Left forelimb (tissue), 1 donor: ENCODE data around the gene FTL.

Source experiments
- DNase-seq: peaks from one replicate; pipeline ENCODE4 v3.0.0-alpha.2; 2018; ENCODE audit warnings: low spot score

Gene FTL

DNA sequence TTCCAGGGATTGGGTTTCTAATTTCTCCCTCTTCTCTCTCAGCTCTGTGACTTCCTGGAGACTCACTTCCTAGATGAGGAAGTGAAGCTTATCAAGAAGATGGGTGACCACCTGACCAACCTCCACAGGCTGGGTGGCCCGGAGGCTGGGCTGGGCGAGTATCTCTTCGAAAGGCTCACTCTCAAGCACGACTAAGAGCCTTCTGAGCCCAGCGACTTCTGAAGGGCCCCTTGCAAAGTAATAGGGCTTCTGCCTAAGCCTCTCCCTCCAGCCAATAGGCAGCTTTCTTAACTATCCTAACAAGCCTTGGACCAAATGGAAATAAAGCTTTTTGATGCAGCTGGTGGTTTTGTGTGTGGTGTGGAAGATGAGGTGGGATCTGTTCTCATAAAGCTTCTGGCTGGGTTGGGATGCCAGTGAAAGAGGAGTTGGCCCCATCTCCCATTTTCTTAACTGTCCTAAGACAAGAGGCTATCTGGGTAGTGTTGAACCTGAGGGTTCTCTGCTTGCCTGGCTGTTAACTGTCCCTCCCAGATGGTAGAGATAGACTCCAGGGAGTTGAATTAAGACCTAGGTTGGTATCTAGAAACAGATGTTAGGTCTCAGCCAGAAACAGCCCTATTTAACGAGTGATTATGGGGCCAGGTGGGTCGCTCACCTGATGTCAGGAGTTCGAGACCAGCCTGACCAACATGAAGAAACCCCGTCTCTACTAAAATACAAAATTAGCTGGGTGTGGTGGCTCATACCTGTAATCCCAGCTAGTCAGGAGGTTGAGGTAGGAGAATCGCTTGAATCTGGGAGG lies 1.6 kb downstream of the FTL start:
- DNase-seq = no peak

DNA sequence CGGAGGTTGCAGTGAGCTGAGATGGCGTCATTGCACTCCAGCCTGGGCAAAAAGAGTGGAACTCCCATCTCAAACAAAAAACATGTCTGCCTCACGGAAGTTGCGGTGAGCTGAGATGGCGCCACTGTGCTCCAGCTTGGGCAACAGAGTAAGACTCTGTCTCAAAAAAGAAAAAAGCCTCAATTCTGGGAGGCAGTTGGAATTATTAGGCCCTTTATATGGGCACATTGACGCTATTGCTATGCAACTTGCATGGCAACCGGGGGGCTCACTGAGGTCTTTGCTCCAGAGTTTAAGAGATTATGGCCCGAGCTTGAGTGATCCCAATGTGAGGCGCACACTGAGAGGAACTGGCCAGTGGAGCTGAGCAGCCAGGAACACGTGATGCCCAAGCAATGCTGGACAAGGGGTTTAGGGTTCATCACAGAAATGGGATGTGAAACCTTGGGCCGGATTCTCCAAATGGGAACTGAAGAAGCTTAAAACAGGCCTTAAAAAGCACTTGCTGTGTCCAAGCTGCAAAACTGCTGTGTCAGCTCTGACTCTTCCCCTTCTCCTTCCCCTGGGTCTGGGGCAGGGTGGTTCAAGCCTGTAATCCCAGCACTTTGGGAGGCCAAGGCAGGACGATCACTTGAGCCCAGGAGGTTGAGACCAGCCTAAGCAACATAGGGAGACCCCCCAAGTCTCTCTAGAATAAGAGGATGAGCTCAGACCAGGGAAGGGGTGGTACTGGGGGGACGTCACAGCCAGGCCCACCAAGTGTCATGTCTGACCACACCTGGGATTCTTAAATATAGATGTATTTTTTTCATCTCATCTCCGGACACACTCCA lies 2.5 kb downstream of the FTL start:
- no peak for DNase-seq

GRCh38 chr19:48968179-48968661 lies 3.1 kb downstream of the FTL start:
- DNase-seq = no peak

GRCh38 chr19:48968813-48969218 lies 3.7 kb downstream of the FTL start:
- no peak for DNase-seq

DNA sequence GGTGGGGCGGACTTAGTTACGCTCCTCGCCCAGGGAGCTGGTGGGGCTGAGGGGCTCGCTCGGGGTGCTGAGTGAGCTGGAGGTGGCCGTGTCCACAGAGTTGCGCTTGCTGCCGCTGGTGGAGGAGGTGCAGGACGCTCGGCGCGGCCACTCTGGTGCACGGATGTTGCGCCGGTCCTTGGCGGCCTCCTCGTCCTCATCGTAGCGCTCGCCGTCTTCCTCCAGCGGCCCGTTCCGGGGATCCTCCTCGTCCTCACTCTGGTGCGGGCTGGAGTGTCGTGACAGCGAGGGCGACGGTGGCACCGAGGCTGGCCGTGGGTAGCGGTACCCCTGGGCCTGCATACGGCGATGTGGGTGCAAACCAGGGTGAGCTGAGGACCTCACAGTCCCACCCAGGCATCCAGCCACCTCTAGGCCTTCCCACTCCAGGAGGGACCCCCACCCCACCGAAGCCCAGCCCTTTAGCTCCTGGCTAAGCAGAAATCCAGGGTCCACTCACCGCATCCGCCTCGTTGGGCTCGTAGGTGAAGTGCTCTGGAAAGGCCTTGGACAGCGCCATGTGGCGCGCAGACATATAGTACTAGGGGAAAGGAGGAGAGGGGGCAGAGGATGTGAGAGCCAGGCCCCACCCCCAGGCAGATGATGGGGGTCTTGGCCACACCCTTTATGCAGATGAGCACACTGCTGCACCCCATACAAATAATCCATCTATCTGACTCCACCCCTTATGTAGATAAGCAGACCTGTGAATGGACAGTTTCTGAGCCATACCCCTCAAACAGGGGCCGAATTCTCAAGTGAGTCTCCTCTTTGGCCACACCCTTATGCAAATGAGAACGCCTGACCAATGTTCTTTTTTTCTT lies 4.4 kb downstream of the FTL start:
- no peak for DNase-seq

DNA sequence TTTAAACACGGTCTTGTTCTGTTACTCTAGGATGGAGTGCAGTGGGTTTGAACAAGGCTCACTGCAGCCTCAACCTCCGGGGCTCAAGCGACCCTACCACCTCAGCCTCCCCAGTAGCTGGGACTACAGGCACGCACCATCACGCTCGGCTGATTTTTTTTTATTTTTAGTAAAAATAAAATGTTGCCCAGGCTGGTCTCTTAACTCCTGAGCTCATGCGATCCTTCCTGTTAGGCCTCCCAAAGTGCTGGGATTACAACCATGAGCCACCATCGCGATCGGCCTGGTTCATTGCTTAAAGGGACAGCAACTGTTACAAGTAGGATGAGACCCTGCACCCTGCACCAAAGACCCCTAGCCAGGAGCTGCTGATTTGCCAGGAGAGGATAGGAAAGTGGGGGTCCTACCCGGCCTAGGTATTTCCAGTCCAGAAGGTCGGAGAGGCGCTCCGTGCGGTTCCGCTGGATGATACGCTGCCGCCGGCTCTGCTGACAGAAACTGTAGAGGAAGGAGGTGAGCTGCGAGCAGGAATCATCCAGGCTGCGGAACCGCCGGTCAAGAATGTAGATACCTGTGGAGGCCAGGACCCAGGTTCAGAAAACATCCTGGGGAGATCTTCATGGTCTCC lies 5.1 kb downstream of the FTL start:
- no peak for DNase-seq

DNA sequence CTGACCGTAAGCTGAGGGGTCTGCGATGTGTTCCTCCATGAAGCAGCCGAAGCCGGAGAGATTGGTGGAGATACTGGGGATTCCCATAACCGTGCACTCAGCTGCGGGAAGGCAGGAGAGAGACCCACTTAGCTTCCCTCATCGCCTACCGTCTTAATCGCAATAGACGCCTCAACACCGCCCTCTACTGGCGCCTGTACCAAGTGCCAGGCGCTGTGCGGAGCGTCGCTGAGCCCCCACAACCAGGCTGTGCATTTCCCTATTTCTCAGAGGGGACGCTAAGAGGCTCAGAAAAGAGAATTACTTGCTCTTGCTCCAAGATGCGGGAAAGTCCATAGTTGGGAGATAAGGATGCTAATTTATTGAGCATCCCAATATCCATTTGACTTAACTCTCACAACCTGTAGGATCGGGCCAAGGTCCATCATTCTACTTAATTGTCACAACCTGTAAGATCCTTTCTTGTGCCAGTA lies 5.8 kb downstream of the FTL start:
- DNase-seq = peak; percentile 81

DNA sequence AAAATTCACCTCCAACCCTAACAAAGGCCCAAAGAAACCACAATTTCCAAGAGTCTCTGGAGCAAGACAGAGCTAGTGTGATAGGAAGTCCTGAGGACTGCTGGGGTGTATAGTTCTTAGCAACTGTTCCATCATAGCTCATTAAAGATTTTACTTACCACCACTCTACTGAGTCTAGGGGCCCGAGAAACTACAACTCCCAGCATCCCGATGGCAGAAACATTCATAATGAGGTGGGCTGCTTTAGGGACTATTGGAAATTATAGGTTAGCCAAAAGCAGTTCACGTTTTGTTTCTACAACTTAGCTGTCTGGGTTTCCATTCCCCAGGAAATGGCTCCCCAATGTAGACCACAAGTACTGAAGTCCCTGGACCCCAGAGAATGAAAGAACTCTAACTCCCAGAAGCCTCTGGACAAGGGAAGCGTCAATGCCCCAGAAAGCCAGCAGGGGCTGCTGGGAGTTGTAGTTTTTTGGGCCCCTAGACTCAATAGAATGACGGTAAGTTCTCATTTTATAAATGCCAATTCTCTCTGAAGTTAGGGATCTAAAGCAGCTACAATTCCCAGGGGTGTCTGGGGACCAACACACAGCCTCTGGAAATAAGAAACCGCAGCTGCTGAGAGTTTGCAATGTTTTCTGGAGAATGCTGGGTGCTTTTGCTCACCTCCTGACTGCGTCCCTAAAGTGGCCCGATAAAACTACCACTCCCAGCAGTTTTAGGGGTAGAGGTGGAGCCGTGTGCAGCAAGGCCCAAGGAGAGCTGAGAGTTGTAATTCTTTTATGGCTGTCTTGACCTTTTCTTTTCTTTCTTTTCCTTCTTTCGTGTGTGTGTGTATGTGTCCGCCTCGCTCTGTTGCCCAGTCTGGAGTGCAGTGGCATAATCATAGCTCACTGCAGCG lies 11.1 kb downstream of the FTL start:
- DNase-seq = no peak

DNA sequence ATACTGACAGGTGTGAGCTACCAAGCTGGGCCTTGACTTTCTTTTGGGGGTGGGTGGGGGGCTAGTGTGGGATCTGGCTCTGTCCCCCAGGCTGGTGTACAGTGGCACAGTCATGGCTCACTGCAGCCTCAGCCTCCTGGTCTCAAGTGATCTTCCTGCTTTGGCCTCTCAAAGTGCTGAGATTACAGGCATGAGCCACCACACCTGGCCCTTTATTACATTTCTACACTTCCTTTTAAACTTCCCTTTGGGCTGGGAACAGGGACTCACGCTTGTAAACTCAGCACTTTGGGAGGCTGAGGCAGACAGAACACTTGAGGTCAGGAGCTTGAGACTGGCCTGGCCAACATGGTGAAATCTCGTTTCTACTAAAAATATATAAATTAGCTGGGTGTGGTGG lies 12.0 kb downstream of the FTL start:
- no peak for DNase-seq

DNA sequence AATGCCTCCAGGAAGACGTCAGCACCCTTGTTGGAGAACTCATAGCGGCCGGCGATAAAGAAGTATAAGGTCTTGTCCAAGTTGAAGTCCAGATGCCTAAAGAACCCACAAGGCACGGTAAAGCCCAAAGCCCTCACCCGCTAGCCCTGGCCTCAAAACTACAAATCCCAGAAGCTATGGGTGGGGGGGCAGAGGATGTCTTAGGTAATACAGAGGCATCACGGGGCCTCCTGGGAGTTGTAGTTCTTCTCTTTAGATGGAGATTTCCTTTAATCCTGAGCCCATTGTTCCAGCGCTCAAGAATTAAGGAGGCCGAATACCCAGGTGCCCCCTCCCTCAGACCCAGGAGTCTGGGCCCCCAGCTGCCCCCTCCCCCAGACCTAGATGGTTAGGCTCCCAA lies 17.2 kb downstream of the FTL start:
- no peak for DNase-seq

DNA sequence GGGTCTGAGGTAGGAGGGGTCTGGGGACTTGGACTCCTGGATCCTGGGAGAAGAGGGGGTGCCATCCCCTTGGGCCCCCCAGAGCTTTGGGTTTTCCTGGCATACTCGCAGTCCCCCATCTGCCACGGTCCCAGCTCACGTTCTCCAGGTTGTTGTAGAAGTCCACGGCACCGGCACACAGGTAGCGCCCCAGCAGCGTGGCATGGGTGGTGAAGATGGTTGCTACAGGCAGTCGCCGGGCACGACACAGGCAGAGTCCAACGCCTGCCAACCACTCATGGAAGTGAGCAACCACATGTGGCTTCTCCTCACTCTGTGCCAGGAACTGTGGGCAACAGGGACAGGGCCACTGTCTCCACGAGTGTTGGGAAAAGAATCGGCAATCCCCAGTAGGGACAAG lies 20.6 kb downstream of the FTL start:
- no peak for DNase-seq

DNA sequence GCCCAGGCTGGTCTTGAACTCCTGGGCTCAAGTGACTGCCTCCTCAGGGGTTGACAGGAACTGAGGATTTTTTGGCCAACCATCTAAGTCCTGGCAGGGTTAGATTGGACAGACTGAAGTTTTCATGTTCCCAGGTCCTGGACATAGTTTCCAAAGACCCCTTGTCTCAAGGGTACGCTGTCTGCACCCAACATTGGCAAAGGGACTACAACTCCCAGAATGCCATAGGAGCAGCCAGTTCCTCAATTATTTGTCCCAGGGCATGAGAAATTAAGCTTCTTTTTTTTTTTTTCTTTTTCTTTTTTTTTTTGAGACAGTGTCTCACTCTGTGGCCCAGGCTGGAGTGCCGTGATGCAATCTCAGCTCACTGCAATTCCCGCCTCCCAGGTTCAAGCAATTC lies 21.1 kb downstream of the FTL start:
- no peak for DNase-seq

DNA sequence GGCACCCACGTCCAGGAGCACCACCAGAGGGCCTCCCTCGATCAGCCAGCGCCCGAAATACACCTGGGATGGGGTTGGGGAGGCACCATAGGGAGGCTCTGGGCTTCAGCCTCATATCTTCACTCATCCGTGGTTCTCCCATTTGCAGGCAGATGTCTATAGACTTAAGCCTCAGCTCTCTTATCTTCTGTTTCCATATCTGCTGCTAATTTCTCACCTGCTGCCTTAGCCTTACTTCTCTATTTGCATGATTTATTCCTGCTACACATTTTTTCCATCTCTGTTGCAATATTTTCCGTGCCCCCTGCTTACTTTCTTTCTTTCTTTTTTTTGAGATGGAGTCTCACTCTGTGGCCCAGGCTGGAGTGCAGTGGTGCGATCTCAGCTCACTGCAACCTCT lies 22.2 kb downstream of the FTL start:
- DNase-seq = no peak

DNA sequence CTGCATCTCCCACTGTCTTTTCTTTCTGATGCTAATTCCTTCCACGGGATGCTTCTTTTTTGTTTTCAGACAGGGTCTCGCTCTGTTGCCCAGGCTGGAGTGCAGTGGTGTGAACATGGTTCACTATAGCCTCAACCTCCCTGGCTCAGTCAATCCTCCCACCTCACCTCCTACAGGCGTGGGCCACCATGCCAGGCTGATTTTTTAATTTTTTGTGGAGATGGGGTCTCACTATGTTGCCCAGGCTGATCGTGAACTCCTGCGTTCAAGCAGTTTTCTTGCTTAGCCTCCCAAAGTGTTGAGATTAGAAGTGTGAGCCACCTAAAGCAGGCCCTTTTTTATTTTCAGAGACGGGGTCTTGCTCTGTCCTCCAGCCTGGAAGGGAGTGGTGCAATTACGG lies 23.2 kb downstream of the FTL start:
- no peak for DNase-seq

GRCh38 chr19:48988860-48989259 lies 23.8 kb downstream of the FTL start:
- DNase-seq = no peak

GRCh38 chr19:48989701-48990291 lies 24.7 kb downstream of the FTL start:
- no peak for DNase-seq

DNA sequence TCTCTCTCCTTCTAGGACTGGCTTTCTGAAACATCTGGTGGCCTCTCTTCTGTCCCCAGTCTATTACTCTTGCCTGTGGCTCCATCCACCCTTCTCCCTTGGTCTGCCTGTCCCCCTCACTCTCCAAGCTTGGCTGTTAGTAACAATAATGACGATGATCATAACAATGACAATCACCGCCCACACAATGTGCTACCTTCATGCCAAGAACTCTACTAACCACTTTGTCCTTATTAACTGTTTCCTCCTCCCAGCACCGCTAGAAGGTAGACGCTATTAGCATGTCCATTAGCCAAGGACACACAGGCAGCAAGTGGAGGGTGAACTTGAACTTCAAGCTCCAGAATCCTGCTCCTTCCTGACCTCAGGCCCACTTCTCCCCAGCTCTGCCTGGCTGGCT lies 25.3 kb downstream of the FTL start:
- DNase-seq = no peak

GRCh38 chr19:48991011-48991609 lies 26.0 kb downstream of the FTL start:
- DNase-seq = no peak

DNA sequence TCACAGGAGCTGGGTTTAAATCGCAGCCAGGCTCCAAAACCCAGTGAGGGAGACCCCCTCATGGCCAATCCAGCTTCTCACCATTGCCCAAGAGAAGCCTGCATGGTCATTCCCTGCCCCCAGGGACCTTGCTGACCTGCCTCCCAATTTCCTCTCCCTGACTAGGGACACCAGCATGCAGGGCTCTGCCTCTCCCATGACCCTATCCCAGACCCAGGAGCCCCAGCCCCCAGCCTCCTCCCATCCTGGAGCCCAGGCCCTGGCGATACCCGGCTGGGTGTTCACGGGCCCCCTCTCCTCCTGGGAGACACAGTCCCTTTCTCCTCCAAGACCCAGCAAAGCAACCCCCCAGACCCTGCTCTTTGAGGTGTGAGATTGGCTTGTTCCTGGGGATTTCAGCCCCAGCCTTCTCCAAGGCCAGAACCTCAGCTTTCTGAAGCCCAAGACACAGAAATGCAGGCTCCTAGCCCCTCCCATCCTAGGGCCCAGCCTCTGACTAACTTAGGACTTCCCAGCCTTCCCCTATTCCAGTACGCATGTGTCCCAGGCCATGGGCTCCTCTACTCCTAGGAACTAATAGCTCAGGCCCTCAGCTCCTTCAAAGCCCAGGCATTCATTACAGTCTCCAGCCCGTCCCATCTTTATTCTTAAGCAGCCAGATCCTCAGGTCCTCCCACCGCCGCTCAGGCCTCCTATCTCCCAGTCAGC lies 26.9 kb downstream of the FTL start:
- DNase-seq = no peak
